ENCODE results near the gene RPL7A.

DNA sequence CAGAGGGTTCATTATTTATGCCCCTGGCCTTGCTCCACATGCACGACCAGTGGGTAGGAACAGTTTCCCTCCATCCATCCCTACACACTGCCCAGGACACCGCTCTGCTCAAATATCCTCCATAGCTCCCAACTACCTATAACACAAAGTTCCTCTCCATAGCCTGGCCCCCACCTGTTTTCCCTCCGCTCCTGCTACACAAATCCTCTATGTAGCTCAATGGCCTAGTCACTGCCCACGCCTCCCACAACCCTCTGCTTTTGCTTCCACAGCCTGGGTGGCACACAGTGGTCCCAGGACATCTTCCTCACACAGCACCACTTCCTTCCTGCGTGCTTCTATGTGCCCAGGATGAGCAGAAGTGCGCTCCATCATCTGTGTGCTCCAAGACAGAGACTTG lies 49.4 kb downstream of the RPL7A start:
- TF ChIP-seq, protein P1, sequence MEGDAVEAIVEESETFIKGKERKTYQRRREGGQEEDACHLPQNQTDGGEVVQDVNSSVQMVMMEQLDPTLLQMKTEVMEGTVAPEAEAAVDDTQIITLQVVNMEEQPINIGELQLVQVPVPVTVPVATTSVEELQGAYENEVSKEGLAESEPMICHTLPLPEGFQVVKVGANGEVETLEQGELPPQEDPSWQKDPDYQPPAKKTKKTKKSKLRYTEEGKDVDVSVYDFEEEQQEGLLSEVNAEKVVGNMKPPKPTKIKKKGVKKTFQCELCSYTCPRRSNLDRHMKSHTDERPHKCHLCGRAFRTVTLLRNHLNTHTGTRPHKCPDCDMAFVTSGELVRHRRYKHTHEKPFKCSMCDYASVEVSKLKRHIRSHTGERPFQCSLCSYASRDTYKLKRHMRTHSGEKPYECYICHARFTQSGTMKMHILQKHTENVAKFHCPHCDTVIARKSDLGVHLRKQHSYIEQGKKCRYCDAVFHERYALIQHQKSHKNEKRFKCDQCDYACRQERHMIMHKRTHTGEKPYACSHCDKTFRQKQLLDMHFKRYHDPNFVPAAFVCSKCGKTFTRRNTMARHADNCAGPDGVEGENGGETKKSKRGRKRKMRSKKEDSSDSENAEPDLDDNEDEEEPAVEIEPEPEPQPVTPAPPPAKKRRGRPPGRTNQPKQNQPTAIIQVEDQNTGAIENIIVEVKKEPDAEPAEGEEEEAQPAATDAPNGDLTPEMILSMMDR (optimal IDR thresholded peaks at IDR 0.05 in 1 of 3, IDR thresholded peaks at IDR 0.05 in 1 of 3, conservative IDR thresholded peaks at IDR 0.05 in 1 of 3; ENCODE audit: extremely low read depth in 1 of 3, insufficient read depth in 2 of 3, low read length in 3 of 3), result no peak
- TF ChIP-seq EZH2 (IDR thresholded peaks at IDR 0.05; ENCODE audit: low read length), result no peak
